Forelimb muscle (tissue), 1 donor: Measurements from ENCODE around the gene RPS5. TPM values are rescaled to one million over a fixed set of nuclear protein-coding genes. Genes with fewer than 3 reads are reported as not detected.
"Not testable (repeated sequence)": the region's sequence is repeated elsewhere in the genome, so short reads cannot be mapped to it uniquely, and the experiment has no call there.

Experiments
- DNase-seq: peaks from one replicate; pipeline ENCODE4 v3.0.0-alpha.2; 2013; ENCODE audit warnings: low read depth
- polyA plus RNA-seq: library from polyadenylated mRNA; unstranded; fragments of 120-200 nt; gene quantifications from one replicate; pipeline ENCODE4 v1.2.1, GENCODE V29; 2013; ENCODE audit not compliant: insufficient read length

The RPS5 gene
- polyA plus RNA-seq = 1,975 TPM

DNA sequence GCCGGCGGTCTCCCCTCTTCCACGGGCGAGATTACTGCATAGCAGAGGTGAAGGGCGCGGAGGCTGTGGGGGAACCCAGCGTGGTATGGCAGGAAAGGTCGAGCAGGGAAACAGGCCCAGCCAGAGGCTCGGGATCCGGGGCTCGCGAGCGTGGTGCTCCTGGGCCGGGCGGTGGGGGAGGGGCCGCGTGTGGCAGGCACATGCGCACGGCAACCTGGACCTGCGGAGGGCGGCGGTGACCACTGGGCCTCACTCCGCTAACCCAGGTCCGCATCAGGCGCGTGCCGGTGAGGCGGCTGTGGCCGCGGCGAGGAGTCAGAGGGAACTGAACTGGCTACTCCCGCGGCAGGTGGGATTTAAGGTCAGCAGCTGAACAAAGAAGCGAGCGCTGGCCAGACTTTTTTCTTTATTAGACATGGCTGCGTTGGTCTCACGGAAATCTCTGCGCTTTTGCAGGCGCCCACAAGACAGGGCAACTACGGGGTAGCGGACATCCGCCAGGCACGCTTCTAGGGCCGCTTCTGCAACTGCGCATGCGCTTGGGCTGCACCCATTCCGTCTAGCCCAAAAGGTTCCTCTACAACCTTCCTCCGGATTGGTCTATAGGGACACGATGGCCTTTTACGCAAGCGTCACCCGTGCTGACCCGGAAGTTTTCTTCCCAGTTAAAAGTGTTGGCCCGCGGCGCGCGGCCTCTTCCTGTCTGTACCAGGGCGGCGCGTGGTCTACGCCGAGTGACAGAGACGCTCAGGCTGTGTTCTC lies at the start of gene RPS5:
RPS5 (plus strand) TSS at position 694 of the 762 bp plus-strand sequence. CDS start 869 bp downstream, outside the sequence.
- peak; percentile 99 for DNase-seq

DNA sequence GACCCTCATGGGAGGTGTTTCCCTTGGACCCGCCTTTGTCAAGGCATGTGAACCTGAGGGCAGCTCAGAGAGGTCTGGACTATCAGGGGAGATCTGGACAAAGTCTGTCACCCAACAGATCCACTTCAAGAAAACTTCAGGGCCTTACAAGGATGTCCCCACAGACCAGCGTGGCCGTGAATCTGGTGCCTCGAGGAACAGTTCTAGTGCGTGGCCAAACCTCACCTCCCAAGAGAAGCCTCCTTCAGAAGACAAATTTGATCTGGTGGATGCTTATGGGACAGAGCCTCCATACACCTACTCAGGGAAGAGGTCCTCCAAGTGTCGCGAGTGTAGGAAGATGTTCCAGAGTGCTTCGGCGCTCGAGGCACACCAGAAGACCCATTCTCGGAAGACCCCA lies 48.7 kb upstream of the RPS5 start:
- DNase-seq = no peak

DNA sequence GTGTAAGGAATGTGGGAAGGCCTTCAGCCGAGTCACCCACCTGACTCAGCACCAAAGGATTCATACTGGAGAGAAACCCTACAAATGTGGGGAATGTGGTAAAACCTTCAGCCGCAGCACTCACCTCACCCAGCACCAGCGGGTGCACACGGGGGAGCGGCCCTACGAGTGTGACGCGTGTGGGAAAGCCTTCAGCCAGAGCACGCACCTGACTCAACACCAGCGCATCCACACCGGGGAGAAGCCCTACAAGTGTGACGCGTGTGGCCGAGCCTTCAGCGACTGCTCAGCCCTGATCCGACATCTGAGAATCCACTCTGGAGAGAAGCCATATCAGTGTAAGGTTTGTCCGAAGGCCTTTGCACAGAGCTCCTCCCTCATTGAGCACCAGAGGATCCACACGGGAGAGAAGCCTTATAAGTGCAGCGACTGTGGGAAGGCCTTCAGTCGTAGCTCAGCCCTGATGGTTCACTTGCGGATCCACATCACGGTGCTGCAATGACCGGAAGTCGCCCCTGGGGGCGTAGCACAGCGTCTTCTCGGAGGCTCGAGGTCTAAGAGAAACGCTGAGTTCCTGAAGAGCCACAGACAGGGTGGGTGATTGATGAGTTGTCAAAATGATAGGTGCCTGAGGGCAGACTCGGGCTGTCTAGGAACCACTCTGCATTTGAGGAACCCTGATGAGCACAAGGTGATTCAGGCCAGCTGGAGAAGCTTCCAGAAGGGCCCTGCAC lies 48.1 kb upstream of the RPS5 start:
- no peak for DNase-seq

DNA sequence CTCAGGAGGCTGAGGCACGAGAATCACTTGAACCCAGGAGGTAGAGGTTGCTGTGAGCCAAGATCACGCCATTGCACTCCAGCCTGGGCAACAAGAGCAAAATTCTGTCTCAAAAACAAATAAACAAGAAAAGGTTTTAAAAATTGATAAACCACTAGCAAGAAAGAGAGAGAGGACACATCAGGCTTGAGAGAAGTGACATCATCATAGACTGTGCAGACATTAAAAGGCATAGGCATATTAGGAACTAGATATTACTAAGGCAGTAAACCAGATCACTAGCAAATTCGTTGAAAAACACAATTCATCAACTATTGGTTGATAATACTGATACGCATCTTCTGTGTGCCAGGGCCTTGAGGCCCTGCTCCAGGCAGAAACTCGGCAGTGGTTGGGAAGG lies 41.5 kb upstream of the RPS5 start:
- DNase-seq = no peak

DNA sequence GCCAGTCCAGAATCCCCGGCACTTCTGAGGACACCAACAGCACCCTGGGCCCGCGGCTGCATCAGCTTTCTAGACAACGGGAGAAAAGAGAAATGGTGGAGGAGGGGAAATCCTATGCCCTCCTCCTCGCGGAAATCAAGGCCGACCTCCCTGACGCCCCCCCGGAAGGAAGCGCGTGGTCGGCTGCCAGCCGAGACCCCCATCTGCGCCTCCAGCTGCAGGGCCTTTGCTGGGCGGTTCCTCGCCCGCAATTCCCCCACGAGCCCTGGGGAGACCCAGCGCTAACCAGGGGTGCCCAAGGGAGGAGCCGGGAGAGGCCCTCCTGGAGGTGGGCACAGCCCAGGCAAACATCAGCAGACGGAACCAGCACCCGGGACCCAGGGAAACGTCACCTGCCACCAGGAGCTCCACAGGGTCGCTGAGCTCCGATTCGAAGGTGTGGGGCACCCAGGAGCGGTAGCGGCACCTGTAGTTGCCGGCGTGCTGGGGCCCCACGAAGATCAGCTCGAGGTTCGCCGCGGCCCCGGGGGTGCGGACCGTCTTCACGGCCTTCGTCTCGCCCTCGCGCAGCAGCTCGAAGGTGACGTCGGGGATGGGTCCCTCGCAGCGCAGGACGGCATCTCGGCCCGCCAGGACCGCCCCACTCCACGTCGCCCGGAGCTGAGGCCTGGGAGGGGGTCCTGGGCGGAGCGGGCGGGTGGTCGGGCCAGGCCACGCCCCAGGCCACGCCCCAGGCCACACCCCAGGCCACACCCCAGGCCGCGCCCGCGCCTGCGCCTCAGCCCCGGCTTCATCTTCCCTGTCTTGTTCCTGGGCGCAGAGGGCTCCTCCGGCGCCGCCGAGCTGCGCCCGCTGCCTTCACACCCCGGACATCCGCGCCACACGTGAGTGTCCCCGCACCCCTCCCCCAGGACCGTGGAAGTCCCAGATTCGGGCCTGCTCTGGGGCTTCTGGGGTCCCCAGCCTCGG lies 39.8 kb upstream of the RPS5 start:
- no peak for DNase-seq

DNA sequence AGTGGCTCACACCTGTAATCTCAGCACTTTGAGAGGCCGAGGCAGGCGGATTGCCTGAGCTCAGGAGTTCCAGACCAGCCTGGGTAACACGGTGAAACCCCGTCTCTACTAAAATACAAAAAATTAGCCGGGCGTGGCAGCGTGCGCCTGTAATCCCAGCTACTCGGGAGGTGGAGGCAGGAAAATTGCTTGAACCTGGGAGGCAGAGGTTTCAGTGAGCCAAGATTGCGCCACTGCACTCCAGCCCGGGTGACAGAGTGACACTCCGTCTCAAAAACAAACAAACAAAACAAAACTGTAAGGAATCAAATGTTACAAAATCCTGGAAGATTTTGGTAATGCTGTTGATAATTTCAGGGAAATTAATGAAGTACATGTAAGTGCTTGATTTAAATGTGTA lies 39.0 kb upstream of the RPS5 start:
- DNase-seq = not testable (repeated sequence)

DNA sequence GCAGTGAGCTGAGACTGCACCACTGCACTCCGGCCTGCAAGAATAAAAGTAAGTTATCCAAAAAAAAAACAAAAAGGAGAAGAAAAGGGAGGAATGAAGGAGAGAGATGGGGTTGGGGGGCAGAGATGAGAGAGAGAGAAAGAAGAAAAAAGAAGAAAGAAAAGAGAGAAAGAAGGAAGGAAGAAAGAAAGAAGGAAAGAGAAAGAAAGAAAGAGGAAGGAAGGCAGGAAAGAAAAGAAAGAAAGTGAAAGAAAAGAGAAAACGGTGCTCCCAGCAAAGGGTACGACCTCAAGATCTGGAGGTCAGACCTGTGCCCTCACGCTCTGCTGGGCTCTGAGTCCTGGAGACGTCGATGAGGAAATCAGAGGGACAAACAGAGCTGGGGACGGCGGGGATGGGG lies 37.5 kb upstream of the RPS5 start:
- no peak for DNase-seq

DNA sequence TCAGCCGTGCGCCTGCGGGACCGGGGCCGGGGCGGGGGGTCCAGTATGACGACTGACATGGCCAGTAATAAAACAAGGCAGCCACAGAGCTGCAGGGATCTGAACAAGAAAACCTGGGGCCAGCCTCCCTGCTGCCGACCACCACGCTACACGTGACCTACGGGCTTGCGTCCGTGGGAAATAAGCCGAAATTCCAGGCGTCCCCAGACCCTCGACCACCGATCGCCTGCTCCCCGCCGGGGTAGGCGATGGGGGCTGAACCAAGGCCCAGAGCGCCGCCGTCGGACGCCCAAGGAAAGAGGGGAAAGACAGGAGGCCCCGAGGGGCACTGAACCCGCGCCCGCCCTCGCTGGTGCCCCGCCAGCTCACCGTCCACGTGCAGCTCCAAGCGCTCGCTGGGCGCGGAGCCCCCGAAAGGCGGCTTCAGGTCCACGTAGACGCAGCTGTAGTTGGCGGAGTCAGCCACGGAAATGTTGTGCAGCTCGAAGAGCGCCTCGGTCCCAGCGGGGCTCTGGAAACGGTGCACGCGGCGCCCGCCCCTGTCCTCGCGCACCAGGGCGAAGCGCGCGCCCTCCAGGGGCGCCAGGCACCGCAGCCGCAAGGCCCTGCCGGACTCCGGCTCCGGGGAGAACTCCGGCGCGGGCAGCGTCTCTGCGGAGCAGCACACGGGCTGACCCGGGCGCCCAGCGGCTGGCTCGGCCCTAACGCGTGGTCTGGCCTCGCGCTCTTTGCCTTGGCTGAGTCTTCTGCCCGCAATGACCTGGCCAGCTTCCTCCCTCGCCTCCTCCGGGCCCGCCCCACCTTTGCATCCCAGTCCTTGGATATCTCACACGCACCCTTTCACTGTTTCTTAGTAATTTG lies 36.8 kb upstream of the RPS5 start:
- no peak for DNase-seq

DNA sequence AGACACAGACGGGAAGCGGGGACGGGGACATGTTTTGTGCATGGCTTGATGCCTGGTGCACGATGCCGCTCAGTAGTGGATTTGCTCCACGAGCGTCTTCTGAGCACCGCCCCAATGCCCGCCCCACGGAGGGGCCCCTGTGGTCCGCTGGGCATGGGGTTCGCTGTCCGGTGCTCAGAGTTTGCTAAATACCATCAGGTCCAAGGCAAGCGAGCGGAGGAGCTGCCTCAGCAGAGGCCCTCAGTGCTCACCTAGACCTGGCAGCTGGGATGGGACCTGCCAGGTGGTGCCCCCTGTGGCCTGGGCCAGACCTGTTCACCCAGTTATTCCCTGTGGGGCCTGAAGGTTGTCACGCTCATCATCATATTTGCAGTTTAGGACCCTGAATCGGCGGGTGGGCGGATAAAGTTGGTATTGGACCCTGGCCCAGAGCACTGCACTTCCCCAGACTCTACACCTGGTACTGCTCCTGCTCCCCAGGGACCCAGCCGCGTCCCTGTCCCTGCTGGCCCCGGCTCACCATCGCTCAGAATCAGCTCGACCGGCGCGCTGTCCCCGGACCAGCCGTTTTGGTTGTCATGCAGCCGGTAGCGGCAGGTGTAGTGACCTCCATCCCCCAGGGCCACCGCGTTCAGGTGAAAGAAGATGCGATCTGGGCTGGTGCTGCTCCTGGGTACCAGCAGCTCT lies 36.1 kb upstream of the RPS5 start:
- DNase-seq = no peak

DNA sequence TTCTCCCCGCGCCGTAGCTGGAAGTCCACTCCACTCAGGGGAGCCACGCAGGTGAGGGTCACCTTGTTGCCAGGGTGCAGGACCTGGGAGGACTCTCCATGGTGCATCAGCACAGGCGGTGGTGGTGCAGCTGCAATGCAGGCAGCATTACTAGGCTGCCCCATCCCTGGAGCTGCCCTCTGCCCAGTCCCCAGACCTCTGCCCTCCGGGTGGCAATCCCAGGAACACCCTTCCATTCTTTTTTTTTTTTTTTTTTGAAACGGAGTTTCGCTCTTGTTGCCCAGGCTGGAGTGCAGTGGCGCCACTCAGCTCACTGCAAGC lies 35.6 kb upstream of the RPS5 start:
- no peak for DNase-seq

DNA sequence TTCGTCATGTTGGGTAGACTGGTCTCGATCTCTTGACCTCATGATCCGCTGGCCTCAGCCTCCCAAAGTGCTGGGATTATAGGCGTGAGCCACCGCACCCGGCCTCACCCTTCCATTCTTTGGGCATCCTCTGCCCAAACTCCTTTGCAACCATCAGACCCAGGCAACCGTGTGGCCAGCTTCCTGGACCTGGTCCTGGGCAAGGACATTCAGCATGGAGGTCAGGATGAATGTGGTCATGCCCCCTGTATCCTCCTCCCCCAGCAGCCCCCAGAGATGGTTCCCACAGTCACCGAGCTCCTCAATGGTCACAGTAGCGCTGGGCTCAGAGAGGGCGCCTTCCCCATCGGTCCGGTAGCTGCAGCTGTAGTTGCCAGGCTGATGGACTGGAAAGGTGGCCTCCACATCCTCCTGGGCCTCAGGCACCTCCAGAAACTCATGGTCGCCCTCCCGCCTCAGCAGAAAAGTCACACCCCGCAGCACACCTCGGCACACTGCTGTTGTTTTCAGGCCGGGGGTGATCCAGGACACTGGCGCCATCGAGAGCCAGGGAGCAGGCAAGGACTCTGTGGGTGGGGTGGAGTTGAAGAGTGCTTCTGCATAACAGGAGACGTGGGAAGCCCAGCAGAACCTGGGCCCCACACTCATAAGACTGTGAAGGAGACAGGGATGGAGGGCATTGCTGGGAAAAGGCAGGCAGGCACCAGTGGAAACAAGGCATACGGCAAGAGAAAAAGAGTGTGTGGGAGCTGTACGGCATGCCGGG lies 34.9 kb upstream of the RPS5 start:
- DNase-seq = no peak

DNA sequence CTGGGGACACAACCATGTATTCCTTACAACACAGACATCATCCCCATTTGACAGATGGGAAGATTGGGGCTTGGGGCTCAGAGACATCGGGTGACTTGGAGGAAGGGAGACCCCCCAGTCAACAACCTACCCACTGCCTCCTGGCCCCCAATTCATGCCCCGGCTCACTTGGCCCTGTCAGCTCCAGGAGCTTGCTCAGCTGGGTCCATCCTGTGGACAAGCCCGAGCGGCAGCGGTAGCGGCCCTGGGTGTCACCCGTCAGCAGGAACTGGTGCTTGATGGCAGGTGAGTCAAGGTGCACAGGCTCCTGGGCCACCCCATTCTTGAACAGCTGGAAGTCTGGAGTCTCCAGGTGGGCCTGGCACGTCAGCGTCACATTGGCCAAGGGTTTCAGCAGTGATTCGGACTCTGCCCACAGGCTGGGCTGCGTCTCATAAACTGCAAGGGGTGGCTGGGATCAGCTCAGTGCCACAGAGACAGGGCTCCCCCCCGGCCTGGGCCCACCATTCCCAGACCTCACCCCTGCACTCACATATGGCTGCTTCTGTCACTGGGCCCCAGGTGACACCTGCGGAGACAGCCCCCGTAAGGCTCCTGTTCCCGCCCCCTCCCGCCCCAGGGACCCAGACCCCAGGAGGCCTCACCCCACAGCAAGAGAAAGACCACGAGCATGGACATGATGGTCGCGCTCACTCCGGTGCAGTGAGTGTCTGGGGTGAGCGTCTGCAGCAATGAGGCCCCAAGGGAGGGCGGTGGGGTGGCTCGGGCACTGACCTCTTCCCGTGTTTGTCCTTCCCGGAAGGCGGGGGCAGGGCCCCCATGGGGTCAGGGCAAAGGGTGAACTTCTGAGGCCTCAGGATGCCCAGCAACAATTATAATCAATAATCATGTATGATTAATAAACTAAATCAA lies 34.1 kb upstream of the RPS5 start, which contains the start of gene A1BG:
A1BG (minus strand) TSS at position 733 of the 912 bp plus-strand sequence; CDS start at position 678, 55 bp downstream.
- no peak for DNase-seq

DNA sequence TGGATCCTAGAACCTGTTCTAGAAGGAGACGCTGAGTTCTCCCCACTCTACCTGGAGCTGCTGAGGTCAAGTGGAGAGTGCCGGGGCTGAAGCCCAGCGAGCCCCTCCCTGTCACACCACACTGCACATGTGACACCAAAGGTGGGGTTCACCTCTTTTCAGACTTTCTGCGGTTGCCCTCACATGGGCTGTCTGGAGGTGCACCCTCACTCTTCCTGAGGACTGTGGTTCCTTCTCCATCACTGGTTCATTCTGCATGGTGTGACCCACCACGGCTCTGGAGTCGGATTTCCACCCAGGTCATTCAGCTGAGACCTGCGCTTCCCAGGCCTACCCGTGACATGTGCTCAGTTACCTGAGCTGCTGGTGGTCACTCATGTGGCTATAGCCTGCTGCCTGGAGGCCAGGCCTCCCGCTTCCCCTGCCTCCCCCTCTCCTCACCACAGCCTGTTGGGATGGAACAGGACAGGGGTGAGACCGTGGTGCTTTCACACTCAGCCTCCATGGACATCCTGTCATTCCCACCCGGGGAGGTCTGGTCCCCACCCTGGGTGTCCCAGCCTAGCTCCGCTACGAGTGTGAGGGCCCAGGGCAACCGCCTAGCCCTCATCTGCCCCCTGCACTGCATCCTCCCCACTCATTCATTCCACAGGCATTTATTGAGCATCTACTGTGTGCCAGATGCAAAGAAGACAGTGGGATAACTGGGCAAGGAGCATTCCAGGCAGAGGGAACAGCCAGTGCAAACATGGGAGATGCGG lies 33.2 kb upstream of the RPS5 start:
- DNase-seq = no peak

DNA sequence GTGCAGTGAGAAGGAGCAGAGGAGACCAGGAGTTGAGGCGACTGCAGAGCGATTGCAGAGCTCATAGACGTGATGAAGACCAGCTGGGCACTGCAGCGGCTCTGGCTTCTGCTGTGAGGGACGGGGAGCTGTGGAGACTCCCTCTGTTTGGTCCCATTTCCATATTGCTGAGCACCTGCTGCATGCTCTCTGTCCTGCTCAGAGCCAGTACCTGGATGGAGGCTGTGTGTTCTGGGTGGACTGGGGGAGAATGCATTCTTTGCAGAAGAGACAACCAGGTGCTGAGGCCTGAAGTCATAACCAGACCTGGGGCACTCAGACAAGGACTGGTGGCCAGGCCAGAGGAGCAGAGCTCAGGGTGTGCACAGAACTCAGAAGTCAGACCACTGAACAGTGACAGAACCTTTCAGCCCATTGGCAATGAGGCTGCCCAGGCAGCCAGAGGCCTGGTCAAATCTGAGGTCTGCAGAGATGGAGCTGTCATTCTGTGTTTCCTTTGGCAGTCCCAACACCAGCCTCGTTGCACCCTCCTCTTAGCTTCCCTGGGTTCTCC lies 32.5 kb upstream of the RPS5 start:
- DNase-seq = no peak

DNA sequence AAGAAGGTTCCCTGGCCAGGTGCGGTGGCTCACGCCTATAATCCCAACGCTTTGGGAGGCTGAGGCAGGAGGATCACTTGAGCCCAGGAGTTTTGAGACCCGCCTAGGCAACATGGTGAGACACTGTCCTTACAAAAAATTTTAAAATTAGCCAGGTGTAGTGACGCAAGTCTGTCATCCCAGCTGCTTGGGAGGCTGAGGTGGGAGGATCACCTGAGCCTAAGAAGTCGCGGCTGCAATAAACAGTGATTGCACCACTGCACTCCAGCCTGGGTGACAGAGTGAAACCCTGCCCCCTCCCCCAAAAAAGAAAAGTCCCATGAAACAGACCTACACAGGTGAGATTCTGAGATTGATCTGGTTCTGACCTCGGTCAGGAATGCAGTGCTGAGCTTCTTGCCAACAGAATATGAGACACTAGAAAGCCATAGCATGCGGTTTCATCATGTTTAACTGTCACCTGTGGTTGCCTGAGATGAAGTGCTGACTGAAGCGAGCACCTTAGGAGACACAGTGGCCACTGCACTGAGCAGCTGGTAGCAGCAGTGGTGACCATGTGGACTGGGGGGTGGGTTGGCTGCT lies 31.8 kb upstream of the RPS5 start:
- DNase-seq = no peak

DNA sequence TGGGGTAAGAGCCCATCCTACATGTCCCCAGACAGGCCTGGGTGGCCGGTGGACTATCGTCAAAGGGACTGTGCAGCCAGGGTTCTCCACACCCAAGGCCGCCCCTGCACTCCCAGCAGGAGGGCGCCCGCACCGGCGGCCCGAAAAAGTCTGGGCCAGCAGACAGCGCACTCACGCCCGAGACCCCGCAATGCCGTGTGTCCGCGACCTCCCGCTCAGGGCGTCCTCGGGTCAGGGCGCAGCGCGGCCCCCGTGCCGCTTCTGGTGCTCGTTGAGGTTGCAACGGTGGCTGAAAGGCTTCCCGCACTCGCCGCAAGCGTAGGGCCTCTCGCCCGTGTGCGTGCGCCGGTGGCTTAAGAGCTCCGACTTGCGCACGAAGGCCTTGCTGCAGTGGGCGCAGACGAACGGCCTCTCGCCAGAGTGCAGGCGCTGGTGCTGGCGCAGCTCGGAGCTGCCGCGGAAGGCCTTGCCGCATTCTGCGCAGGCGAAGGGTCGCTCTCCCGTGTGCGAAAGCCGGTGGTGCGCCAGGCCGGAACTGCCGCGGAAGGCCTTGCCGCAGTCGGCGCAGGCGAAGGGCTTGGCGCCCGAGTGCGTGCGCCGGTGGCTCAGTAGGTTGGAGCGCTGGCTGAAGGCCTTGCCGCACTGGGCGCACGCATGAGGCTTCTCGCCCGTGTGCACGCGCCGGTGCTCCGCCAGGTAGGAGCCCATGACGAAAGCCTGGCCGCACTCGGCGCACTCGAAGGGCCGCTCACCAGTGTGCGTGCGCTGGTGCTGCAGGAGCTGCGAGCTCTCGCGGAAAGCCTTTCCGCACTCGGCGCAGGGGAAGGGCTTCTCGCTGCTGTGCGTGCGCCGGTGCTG lies 30.9 kb upstream of the RPS5 start:
- DNase-seq = no peak
